Pancreas (tissue), 10 donors: ENCODE results near the gene TTPAL. TPM values are rescaled to one million over a fixed set of nuclear protein-coding genes. Genes with fewer than 3 reads are reported as not detected.

Experiments
- ATAC-seq, 4 donors: fragments of 200-7000 bp; cut with Tn5 transposase; one replicate each; pipeline versions ENCODE4 v1.8.0 to v1.9.1; 2020; ENCODE audit warnings: mild to moderate bottlenecking in 4 of 4, moderate library complexity in 4 of 4
- DNase-seq, 6 donors: peaks; one replicate each; pipeline ENCODE4 v3.0.0-alpha.2; 2020
- FAIRE-seq: peaks from 2 replicates; lab custom pipeline; 2012; peaks lifted over from hg19 to GRCh38; lab: Jason Lieb, UNC
- H3K27ac ChIP-seq, 4 donors: fragments of 200-600 bp; sonication (generic); 1 replicate in 3 of 4; 2 replicates in 1 of 4; pipeline versions ENCODE4 v1.5.0 to v1.8.0; 2020
- H3K27me3 ChIP-seq, 4 donors: fragments of 200-600 bp; one replicate each; pipeline ENCODE4 v1.8.0; 2021
- H3K36me3 ChIP-seq, 3 donors: fragments of 200-600 bp; sonication (generic) in 1 of 3; one replicate each; pipeline versions ENCODE4 v1.5.0 to v1.8.0; 2020 to 2021
- H3K4me1 ChIP-seq, 3 donors: fragments of 200-600 bp; one replicate each; pipeline ENCODE4 v1.8.0; 2021
- H3K4me3 ChIP-seq, 4 donors: fragments of 200-600 bp; sonication (generic) in 2 of 4; one replicate each; pipeline versions ENCODE4 v1.5.0 to v1.8.0; 2020 to 2021
- H3K9me3 ChIP-seq, 4 donors: fragments of 200-600 bp; one replicate each; pipeline ENCODE4 v1.8.0; 2021
- WGBS, 2 donors: extraction: QIAGEN DNeasy Blood & Tissue Kit; methylation state at CpG; one replicate each; pipeline ENCODE4 v1.1.7; 2013; 5-methylcytosine and 5-hydroxymethylcytosine counted together
- intact Hi-C, 3 donors: fragments of 100-400 bp; cut with DNase I; formaldehyde crosslinking; loops; one replicate each; pipeline versions ENCODE4 v1.11.1 to v1.14.2; 2022
- polyA plus RNA-seq, 2 donors: library from polyadenylated mRNA; stranded (reverse); fragments of 200-250 nt; gene quantifications; one replicate each; pipeline ENCODE4 v1.2.3, GENCODE V29; 2013
- total RNA-seq, 6 donors: library from RNA; stranded (reverse); fragmentation: NEBNext Ultra II Directional in 4 of 6; extraction: Animal tissue kit (Norgen Biotek cat#: 25700) in 4 of 6; gene quantifications; one replicate each; pipeline versions ENCODE4 v1.2.1 to v1.2.4, GENCODE V29; 2021 to 2023
- TF ChIP-seq, protein P1 (sequence below), 4 donors: fragments of 200-600 bp; sonication (generic) in 3 of 4; IDR thresholded peaks; one replicate each; pipeline versions ENCODE4 v1.5.0 to v1.8.0; 2021; ENCODE audit warnings: antibody characterized with exemption in 4 of 4
- donor health status: healthy with polysubstance abuse.
- donor health status: DM: no; HTN: no; CAD: no; lungs with moderate emphysema.
- donor health status: DM: no; HTN: no; CAD: no.
- donor health status: control.
- donor health status: control.
- donor health status: Bipolar disorder and iron deficiency.
- donor health status: DM: yes; HTN: yes; CAD: no.
- donor health status: DM: no; HTN: no; CAD: no.
- donor health status: DM: no; HTN: no; CAD: no.
- donor health status: DM: yes; HTN: yes; CAD: no.

The TTPAL gene
- total and polyA plus RNA-seq, 8 donors, result 3.1 to 8.2 (median 5.9) TPM

DNA sequence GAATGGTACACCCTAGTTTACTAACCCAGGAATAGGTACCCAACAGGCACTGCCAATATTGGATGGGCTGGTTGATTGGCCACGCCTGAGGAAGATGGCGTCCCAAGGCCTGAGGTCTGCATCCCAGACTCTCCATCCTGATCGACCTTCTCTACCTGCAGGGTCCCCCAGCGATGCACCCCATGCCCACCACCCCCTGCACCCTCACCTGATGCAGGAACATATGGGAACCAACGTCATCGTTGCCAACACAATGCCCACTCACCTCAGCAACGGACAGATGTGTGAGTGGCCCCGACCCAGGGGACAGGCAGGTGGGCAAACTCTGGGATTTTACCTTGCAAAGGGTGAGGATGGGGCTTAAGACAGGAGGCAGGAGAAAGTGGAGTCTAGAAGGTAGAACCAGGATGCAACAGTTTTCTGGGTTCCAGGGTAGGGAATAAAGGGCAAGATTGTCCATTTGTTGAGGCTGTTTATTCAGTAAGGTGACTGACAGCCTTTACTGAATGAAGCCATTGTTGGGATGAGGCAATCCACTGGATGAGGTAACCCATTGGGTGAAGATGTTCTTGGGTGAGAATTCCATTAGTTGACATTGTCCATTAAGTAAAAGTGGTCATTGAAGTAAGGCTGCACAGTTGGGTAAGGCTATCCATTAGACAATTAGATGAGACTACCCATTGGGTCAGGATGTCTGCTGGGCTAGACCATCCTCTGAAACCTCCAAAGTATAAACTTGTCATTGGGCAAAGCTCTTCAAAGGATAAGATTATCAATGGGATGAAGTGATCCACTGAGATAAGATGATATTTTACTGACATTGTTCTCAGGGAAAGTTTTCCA is 47.3 kb upstream of the TTPAL start:
- TF ChIP-seq, protein P1, sequence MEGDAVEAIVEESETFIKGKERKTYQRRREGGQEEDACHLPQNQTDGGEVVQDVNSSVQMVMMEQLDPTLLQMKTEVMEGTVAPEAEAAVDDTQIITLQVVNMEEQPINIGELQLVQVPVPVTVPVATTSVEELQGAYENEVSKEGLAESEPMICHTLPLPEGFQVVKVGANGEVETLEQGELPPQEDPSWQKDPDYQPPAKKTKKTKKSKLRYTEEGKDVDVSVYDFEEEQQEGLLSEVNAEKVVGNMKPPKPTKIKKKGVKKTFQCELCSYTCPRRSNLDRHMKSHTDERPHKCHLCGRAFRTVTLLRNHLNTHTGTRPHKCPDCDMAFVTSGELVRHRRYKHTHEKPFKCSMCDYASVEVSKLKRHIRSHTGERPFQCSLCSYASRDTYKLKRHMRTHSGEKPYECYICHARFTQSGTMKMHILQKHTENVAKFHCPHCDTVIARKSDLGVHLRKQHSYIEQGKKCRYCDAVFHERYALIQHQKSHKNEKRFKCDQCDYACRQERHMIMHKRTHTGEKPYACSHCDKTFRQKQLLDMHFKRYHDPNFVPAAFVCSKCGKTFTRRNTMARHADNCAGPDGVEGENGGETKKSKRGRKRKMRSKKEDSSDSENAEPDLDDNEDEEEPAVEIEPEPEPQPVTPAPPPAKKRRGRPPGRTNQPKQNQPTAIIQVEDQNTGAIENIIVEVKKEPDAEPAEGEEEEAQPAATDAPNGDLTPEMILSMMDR (IDR thresholded peaks at IDR 0.05), result no peak
- Histone ChIP-seq H3K4me3 (no peak overlapping the region), H3K27me3 (no peaks in the 10 kb centered on the region), H3K4me1 (no peaks in the 10 kb centered on the region), H3K36me3 (peaks cover 0 to 23% (median 4%) of the 10 kb centered on the region in 3 donors), H3K27ac (no peak overlapping the region), H3K9me3 (no peaks in the 10 kb centered on the region)
- ATAC-seq (no peak), DNase-seq (no peak), FAIRE-seq (no peak)
- intact Hi-C loops, result no loop called here
- WGBS, 2 donors, result 93 to 94% methylated on average over 8 of the region's 8 CpGs

DNA sequence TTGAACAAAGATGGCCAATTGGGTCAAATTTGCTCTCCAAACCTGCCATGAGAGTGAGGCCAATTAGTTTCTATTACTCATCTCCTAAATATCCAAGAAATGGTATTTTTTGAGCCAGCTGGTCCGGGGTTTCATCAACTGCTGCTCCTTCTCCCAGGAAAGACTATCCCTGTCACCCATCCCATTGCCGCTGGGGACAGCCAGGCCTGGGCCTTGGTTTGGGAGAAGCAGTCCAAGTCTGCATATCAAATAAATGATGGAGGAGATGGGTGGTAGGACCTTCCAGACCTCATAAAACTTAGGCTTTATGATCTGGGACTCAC is 46.7 kb upstream of the TTPAL start:
- Histone ChIP-seq H3K4me1 (no peaks in the 10 kb centered on the region), H3K36me3 (peaks cover 0 to 21% (median 4%) of the 10 kb centered on the region in 3 donors), H3K9me3 (no peaks in the 10 kb centered on the region), H3K27me3 (no peaks in the 10 kb centered on the region), H3K4me3 (no peak overlapping the region), H3K27ac (no peak overlapping the region)
- intact Hi-C loops, result no loop called here
- WGBS, 2 donors, result 95% methylated on average over 2 of the region's 2 CpGs
- TF ChIP-seq, protein P1 (IDR thresholded peaks at IDR 0.05), result no peak
- FAIRE-seq (no peak), DNase-seq (no peak), ATAC-seq (no peak)

- Histone ChIP-seq H3K9me3 (no peaks in the 10 kb centered on the region), H3K36me3 (peaks cover 0 to 15% (median 4%) of the 10 kb centered on the region in 3 donors), H3K27ac (no peak overlapping the region), H3K27me3 (no peaks in the 10 kb centered on the region), H3K4me3 (no peak overlapping the region), H3K4me1 (no peaks in the 10 kb centered on the region)
- intact Hi-C loops, result no loop called here
- TF ChIP-seq, protein P1 (IDR thresholded peaks at IDR 0.05), result no peak
- 87 to 92% methylated on average over 17 of the region's 17 CpGs for WGBS, 2 donors
- FAIRE-seq (no peak), DNase-seq (no peak), ATAC-seq (no peak)
Measured at GRCh38 chr20:44429419-44430269, 46.0 kb upstream of the TTPAL start.

- 83 to 92% methylated on average over 7 of the region's 7 CpGs for WGBS, 2 donors
- ATAC-seq, result no peak
- no peak for DNase-seq
- Histone ChIP-seq H3K4me3 (no peak overlapping the region), H3K27me3 (no peaks in the 10 kb centered on the region), H3K4me1 (no peaks in the 10 kb centered on the region), H3K36me3 (peaks cover 0 to 15% (median 4%) of the 10 kb centered on the region in 3 donors), H3K9me3 (no peaks in the 10 kb centered on the region), H3K27ac (no peak overlapping the region)
- no peak for FAIRE-seq
- intact Hi-C loops, result no loop called here
- TF ChIP-seq, protein P1 (IDR thresholded peaks at IDR 0.05), result no peak
Measured at GRCh38 chr20:44430270-44431065, 45.2 kb upstream of the TTPAL start.
